Left ventricle myocardium superior (tissue), 1 donor: Measurements from ENCODE around the gene GRM2. TPM values are rescaled to one million over a fixed set of nuclear protein-coding genes. Genes with fewer than 3 reads are reported as not detected.
"Not testable (repeated sequence)": the region's sequence is repeated elsewhere in the genome, so short reads cannot be mapped to it uniquely, and the experiment has no call there.

ENCODE experiments used
- ATAC-seq: fragments of 200-7000 bp; cut with Tn5 transposase; one replicate; pipeline ENCODE4 v1.9.1; 2020; ENCODE audit warnings: mild to moderate bottlenecking, moderate library complexity
- DNase-seq: peaks from one replicate; pipeline ENCODE4 v3.0.0-alpha.2; 2020
- intact Hi-C: fragments of 100-400 bp; cut with micrococcal nuclease; formaldehyde crosslinking; loops from one replicate; pipeline ENCODE4 v1.11.0; 2022
- total RNA-seq: library from RNA; stranded (reverse); fragmentation: NEBNext Ultra II Directional; extraction: Animal tissue kit (Norgen Biotek cat#: 25700); gene quantifications from one replicate; pipeline ENCODE4 v1.2.1, GENCODE V29; 2021
- donor health status: DM: no; HTN: yes; CAD: no; lungs with severe emphysema.

GRM2 gene
- total RNA-seq, 1 donor from 2014 or later = 0.07 TPM

DNA sequence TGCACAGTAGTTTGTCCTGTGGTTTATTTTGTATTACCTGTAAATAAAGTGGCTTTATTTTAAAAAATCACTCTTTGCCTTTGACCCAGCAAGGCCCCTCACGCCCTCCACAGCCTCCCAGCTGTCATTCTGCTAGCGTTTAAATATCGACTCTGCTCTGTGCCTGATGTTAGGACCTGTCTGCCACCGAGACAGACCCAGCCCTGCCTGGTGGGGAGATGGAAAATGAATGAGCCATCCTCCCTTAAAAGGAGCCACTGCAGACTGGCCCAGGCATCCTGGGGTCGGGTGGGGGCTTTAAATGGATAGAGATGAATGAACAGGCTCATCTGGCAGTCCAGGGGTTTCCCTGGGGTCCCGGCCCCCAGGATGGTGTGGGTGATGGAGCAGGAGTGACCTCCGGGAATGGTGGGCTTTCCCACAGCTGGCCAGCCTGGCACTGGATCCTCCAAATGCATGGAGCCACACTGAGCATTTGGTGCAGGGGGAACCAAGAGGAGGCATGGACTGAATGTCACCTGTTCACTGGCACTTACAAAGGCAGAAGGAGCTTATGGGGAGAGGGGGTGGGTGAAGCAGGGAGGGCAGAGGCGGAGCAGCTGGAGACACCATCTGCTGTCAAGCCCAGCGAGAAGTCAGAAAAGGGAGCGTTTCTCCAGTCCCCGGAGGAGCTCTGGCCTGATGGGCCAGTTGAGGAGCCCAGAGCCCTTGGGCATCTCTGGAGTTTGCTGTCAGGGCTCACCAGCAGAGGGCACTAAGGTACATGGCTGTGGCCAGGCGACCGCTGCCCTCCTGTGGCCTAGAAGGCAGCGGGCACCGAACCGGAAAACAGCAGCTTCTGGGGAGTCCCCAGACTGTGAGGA is 11.9 kb downstream of the GRM2 start:
- ATAC-seq = peak; percentile 88
- intact Hi-C loops = no loop called here
- peak; percentile 76 for DNase-seq

DNA sequence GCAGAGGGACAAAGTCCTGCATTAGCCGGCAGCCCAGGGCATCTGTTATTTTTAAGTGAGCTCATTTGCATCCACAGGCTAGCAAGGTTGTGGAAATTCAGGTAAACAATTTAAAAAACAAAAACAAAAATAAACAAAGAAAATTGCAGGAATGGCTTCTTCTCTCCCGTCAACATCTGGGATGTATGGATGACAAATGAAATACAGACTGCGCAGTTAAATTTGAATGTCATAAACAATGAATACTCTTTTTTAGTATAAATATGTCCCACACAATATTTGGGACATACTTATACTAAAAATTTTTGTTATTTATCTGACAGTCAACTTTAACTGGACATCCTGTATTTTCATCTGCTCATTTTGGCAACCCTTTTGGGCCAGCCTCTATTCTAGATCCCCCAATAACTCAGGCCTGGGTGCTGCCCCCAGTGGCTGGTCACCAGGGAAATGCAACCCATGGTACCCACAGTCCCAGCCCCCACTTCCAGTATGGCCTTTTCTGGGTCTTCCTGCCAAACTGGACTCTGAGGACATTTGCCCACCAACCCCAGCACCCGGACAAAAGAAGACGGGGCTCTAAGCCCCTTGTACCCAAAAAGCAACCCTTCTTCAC is 12.7 kb downstream of the GRM2 start:
- DNase-seq (no peak), ATAC-seq (no peak)
- intact Hi-C loops = no loop called here

DNA sequence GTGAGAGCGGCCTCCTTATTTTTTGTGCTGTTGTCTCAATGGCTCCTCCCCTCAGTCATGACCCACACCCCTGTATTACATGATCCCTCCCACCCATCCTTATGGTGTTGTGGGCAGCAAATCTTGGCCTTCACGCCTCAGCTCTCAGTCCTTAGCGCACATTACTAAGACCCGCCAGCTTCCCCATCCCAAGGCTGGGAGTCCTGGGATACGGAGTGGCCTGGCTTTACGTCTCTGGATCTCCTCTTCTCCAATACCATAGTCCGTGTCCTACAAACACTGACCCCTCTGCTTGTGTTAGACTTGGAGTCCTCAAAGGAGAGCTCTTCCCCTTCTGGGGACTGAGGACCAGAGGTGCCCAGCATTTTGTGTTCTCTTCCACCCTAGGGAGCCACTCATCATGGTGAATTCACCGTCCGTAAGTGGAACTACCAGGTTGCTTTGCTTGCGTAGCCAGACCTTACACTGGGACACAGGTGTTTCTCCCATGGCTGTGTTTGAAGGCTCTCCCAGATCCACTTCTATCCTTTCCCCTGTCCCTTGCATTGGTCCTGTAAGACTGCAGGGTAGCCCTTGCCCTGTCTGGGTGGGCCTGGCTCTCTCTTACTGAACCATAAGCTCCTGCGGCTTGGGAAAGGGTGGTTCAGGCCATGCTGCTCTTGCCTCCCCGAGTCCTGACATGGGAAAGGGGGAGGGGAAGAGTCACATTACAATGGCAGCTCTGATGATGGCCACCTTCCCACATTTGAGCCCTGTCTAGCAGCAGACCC is 13.6 kb downstream of the GRM2 start:
- ATAC-seq = no peak
- intact Hi-C loops = no loop called here
- DNase-seq = no peak

DNA sequence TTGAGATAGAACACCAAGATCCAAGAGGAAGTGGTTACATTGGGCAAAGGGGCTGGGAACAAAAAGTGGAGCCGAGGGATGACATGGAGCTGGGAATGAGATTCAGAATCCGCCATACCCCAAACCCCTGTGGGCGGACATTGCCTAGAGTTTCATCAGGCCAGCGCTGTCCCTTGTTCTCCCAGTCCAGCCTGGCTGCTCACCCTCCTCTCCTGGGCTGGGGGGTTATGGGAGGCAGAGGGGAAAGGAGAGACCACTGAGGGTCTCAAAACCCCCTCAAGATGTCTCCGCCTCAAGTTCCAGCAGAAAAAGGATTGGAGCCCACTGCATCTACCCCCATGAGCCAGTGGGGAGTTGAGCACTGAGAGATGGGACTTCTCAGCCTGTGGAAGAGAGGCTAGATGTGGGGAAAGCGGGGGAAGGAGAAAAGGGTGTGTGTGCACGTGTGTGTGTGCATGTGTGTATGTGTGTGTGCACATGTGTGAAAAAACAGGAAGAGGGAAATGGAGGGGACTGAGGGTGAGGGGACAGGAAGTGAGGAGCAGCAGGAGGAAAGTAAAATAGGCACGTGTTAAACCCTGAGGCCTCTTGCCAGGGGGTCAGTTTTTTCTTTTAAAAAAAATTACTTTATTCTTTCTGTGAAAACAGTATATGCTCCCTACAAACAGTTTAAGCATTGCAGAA is 14.3 kb downstream of the GRM2 start:
- intact Hi-C loops = no loop called here
- DNase-seq (no peak), ATAC-seq (no peak)

DNA sequence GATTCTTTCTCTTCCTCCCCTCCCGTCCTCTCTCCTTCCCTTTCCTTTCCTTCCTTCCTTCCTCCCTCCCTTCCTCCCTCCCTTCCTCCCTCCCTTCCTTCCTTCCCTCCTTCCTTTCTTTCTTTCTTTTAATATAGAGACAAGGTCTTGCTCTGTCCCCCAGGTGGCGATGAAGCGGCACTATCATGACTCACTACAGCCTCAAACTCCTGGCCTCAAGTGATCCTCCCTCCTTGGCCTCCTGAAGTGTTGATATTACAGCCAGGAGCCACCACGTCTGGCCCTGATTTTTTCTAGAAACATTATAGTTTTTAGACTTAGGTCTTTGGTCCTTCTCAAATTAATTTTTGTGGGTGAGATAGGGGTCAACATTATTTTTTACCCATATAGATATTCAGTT is 15.5 kb downstream of the GRM2 start:
- DNase-seq (no peak), ATAC-seq (no peak)
- intact Hi-C loops = no loop called here

DNA sequence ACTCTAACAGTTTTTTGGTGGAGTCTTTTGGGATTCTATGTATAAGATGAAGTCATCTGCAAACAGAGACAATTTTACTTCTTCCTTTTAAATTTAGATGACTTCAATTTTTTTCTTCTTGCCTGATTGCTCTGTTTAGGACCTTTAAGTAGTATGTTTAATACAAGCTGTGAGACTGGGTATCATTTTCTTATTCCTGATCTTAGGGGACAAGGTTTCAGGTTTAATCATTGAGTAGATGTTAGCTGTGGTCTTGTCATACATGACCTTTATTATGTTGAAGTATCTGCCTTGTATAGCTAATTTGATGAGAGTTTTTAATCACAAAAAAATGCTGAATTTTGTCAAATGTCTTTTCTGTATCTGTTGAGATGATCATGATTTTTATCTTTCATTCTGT is 20.6 kb downstream of the GRM2 start:
- DNase-seq = no peak
- intact Hi-C loops = no loop called here
- no peak for ATAC-seq

DNA sequence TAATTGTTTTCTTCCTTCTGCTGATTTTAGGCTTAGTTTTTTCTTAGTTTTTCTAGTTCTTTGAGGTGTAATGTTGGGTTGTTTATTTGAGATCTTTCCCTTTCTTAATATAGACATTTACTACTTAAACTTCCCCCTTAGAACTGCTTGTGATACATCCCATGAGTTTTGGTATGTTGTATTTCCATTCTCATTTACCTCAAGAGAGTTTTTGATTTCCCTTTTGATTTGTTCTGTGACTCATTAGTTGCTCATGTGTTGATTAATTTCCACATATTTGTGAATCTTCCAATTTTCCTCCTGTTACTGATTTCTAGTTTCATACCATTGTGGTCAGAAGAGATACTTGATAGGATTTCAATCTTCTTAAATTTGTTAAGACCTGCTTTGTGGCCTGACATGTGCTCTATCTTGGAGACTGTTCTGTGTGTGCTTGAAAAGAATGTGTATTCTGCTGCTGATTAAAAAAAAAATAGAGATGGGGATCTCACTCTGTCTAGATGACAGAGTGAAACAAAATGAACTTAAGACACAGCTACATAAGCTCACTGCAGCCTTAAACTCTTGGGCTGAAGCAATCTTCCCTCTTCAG is 22.3 kb downstream of the GRM2 start:
- intact Hi-C loops = no loop called here
- ATAC-seq = no peak
- DNase-seq = no peak

DNA sequence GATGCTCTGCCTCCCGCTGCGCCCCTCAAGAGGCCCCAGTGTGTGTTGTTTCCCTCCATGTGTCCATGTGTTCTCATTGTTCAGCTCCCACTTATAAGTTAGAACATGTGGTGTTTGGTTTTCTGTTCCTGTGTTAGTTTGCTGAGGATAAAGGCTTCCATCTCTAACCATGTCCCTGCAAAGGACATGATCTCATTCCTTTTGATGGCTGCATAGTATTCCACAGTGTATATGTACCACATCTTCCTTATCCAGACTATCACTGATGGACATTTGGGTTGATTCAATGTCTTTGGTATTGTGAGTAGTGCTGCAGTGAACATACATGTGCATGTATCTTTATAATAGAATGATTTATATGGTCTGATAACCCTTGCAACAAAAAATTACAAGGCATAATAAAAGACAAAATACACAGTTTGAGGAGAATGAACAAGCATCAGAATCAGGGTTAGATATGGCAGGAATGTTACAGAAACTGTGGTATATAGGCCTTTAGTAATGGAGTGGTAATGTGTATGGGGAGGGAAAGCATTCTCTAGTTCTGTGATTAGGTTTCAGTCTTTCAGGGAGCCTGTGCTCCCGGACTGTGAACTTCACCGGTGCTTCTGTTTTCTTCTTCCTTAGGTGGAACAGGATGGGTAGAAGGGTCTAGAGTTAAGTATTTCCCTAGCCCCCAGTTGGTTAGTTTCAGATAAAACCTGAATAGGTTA is 27.1 kb downstream of the GRM2 start:
- DNase-seq = no peak
- intact Hi-C loops = no loop called here
- no peak for ATAC-seq

DNA sequence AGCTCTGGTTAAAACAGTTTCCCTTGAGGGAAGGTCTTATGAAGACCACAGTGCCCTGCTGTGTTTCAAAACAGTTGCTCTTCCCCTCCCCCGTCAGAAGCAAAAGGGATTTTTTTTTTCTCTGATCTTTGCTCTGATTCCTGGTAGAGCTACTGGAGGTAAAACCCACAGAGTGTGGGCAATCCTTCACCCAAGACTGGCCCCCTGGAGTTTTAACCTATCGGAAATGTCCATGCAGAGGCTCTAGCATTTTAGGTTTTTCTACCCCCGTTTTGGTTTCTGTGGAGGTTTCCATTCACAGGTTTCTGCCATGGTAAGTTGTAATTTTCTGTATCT is 27.7 kb downstream of the GRM2 start:
- intact Hi-C loops = no loop called here
- DNase-seq = no peak
- no peak for ATAC-seq

DNA sequence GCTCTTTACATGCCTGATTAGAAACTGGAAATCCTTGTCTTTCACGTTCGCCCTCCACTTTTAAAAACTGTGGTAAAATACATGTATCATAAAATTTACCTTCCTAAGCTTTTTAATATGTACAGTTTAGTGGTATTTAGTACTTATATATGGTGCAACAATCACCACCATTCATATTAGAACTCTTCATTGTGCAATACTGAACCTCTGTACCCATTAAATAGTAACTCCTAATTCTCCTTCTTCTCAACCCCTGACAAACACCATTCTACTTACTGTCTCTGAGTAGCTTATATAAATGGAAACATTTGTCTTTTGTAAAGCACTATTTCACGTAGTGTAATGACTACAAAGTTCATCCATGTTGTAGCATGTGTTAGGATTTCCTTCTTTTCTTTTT is 28.2 kb downstream of the GRM2 start:
- intact Hi-C loops = no loop called here
- ATAC-seq = no peak
- DNase-seq = no peak

DNA sequence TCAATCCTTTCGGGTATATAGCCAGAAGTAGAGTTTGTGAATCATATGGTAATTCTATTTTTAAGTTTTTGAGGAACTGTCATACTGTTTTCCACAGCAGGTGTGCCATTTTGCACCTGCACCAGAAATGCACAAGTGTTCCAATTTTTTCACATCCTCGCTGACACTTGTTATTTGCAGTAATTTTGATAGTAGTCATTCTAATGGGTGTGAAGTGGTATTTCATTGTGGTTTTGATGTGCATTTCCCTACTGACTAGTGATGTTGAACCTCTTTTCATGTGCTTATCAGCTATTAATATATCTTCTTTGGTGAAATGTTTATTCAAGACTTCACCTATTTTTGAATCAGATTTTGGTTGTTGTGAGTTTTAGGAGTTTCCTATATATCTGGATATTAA is 29.1 kb downstream of the GRM2 start:
- ATAC-seq (no peak), DNase-seq (no peak)
- intact Hi-C loops = no loop called here

DNA sequence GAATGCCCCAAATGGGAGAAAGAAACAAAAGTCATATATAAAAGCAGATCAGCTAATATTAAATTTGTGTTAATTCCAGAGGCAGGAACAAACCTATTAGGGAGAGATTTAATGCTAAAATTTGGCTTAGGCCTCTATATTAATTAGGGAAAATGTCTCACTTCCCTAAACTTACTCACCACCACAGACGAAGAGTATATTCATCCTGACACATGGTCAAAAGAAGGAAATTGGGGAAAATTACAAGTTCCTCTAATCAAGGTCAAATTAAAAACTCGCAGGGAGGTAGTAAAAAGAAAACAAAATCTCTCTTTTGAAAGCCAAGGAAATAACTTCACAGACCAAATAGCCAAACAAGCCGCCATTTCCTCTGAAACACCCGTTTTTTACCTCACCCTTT is 32.2 kb downstream of the GRM2 start:
- intact Hi-C loops = no loop called here
- no peak for ATAC-seq
- DNase-seq = no peak

DNA sequence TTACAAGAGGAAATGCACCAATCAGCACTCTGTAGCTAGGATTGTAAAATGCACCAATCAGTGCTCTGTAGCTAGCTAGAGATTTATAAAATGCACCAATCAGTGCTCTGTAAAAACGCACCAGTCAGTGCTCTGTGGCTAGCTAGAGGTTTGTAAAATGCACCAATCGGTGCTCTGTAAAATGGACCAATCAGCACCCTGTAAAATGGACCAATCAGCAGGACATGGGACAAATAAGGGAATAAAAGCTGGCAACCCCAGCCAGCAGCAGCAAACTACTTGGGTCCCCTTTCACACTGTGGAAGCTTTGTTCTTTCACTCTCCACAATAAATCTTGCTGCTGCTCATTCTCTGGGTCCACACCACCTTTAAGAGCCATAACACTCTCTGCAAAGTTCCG is 35.5 kb downstream of the GRM2 start:
- DNase-seq, ATAC-seq, intact Hi-C loops: not testable (repeated sequence)

DNA sequence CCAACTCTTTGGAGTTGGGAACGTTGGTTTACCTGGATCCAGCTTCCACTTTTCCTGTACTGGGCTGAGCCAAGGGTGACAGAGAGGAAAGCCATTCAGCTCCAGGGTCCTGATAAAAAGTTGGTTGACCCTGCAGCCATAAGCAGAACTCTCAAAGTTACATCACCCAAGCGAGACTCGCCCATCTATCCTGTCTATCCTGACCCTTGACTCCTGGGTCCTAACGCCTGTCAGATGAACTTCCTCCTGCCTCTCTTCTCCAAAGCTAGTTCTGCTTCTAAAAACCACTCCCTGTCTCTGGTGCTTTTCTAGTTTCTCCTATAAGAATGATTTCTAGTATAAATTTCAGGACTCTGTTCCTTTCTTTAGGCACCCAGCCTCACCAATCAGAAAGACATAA is 36.1 kb downstream of the GRM2 start:
- ATAC-seq, DNase-seq, intact Hi-C loops: not testable (repeated sequence)

DNA sequence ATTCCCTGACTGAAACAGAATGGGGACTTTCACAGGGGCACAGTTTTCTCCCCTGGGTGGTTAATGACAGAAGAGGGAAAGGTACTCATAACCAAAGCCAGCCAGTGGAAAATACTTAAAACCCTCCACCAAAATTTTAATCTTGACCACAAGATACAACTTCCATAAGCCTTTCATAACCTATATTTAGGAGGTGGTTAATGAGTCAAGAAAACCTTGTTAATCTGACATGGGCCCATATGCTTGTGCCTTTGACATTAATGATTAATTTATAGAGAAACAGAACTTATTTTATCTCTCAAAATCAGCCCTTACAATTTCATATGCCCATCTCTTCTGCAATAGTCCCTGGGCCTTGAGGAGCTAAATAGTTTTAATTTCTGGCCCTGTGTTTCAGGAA is 41.0 kb downstream of the GRM2 start:
- no peak for ATAC-seq
- intact Hi-C loops = no loop called here

DNA sequence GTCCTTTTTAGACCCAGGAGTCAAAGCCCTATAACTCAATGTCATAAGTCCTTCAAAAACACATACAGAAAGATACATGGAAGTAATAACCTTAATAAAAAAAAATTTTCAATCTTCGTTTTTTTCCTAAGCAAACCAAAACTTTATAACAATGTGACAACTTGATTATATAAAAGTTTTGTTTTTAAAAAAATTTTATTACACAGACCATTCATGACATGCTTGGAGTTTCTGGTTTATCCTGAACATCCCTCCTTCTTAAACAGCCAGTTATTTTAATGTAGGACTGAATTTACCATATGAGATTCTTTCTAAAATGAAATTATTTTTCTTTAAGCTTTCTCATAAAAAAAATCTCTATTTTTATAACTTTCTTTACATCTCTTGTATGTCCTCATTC is 41.5 kb downstream of the GRM2 start:
- ATAC-seq = no peak

More for the DNA sequence above, 41.0 kb downstream of the GRM2 start:
- no peak for DNase-seq

DNA sequence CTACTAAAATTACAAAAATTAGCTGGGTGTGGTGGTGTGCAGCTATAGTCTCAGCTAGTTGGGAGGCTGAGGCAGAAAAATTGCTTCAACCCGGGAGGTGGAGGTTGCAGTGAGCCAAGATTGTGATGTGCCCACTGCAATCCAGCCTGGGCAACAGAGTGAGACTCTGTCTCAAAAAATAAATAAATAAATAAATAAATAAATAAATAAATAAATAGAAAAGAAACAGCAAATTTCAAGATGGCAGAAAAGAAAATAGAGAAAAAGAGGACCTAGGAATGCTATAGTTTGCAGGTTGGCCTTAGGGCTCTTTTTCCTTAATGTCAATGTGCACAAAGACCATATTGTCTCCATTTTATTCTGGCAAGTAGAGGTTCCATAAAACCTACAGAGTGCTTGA is 44.0 kb downstream of the GRM2 start:
- intact Hi-C loops = no loop called here
- ATAC-seq = no peak

More for the DNA sequence above, 41.5 kb downstream of the GRM2 start:
- intact Hi-C loops = no loop called here
- no peak for DNase-seq

DNA sequence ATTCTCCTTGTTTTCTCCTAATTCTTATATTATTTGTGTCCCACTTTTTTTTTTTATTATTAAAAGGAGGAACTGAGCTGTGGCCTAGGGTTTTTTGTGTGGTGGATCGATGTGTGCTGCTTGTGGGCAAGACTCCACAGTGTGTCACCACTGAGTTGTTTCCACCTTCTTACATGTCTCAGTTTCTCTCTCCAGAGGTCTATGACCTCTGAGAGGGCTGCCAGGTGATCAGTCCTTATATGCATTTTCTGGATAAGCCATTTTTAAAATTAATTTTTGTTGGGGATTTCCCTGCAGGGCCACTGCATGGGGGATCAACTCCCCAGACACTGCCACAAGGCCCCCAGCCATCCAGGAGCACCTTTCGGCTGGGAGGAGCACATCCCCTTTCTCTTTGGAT is 44.4 kb downstream of the GRM2 start:
- intact Hi-C loops = no loop called here
- no peak for ATAC-seq
- no peak for DNase-seq

More for the DNA sequence above, 44.0 kb downstream of the GRM2 start:
- no peak for DNase-seq
